Activated CD8-positive, alpha-beta T cell treated with anti-CD3 and anti-CD28 coated beads, Interleukin-2, amount 10 ng/mL, durations not matched to agents 7 days and 5 days (primary cell): ENCODE results near the gene ADAMTSL3. TPM values are rescaled to one million over a fixed set of nuclear protein-coding genes. Genes with fewer than 3 reads are reported as not detected.
"Not testable (repeated sequence)": the region's sequence is repeated elsewhere in the genome, so short reads cannot be mapped to it uniquely, and the experiment has no call there.

Experiments
- ATAC-seq: fragments of 150-1000 bp; cut with Tn5 transposase; one replicate; pipeline ENCODE4 v1.10.0; 2021; ENCODE audit warnings: moderate library complexity
- CTCF ChIA-PET: fragments of 350-600 bp; sonication (Branson Sonifier 250); formaldehyde crosslinking; loops from one replicate; lab custom pipeline; 2021; ENCODE audit warnings: antibody characterized with exemption; lab: Charles Lee
- POLR2A ChIA-PET: fragments of 350-600 bp; sonication (Branson Sonifier 250); formaldehyde crosslinking; loops from one replicate; lab custom pipeline; 2021; ENCODE audit warnings: antibody characterized with exemption; lab: Charles Lee
- DNase-seq: peaks from one replicate; pipeline ENCODE4 v3.0.0-alpha.2; 2020
- H3K27ac Mint-ChIP-seq: one replicate; pipeline ENCODE4 v1.8.0; 2021; ENCODE audit warnings: mild to moderate bottlenecking, mixed read lengths
- H3K27me3 Mint-ChIP-seq: one replicate; pipeline ENCODE4 v1.8.0; 2021; ENCODE audit warnings: low read depth, mixed read lengths
- H3K36me3 Mint-ChIP-seq: one replicate; pipeline ENCODE4 v1.8.0; 2021; ENCODE audit warnings: low read depth, mixed read lengths
- H3K4me1 Mint-ChIP-seq: one replicate; pipeline ENCODE4 v1.8.0; 2021; ENCODE audit warnings: low read depth, mixed read lengths
- H3K4me3 Mint-ChIP-seq: one replicate; pipeline ENCODE4 v1.8.0; 2021; ENCODE audit warnings: mild to moderate bottlenecking, mixed read lengths
- H3K9me3 Mint-ChIP-seq: one replicate; pipeline ENCODE4 v1.8.0; 2022; ENCODE audit warnings: mixed read lengths; ENCODE audit not compliant: insufficient read depth
- total RNA-seq, 2 experiments: library from RNA; stranded (reverse); gene quantifications; one replicate each; pipeline ENCODE4 v1.2.3, GENCODE V29; 2021

Gene ADAMTSL3
- total RNA-seq, 2 experiments from 2014 or later = not detected

DNA sequence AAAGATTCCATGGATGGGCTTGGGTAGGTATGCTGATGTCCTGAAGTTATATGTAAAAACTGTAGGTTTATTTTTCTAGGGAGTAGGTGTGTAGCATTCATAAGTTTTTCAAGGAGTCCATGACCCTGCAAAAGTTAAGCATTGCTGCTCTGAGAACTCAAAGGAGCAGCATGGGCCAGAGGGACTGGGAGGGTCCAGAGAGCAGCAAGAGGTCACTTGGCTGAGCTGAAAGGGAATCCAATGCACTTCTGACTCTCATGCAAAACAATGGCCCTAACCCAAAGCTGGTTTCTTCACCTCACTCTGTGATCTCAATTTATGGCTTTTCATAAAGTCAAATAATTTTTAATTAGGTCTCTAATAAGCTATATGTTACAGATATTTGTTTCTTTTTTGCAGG is 383.4 kb downstream of the ADAMTSL3 start:
- DNase-seq (no peak), ATAC-seq (no peak)
- no peak overlapping the region for H3K27ac Mint-ChIP-seq
- H3K4me3 Mint-ChIP-seq = no peak overlapping the region
- ChIA-PET POLR2A (no interaction called here), CTCF (no interaction called here)
- H3K36me3 Mint-ChIP-seq = no peaks in the 10 kb centered on the region
- H3K4me1 Mint-ChIP-seq = no peaks in the 10 kb centered on the region
- peaks cover 4% of the 10 kb centered on the region for H3K27me3 Mint-ChIP-seq
- H3K9me3 Mint-ChIP-seq = no peaks in the 10 kb centered on the region

DNA sequence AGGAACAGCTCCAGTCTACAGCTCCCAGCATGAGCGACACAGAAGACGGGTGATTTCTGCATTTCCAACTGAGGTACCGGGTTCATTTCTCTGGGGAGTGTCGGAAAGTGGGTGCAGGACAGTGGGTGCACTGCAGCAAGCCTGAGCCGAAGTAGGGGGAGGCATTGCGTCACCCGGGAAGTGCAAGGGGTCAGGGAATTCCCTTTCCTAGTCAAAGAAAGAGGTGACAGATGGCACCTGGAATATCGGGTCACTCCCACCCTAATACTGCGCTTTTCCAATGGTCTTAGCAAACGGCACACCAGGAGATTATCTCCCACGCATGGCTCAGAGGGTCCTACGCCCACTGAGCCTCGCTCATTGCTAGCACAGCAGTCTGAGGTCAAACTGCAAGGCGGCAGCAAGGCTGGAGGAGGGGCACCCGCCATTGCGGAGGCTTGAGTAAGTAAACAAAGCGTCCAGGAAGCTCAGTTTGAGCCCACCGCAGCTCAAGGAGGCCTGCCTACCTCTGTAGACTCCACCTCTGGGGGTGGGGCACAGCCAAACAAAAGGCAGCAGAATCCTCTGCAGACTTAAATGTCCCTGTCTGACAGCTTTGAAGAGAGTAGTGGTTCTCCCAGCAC is 388.6 kb downstream of the ADAMTSL3 start:
- CTCF ChIA-PET, H3K4me3 Mint-ChIP-seq, H3K36me3 Mint-ChIP-seq, H3K27ac Mint-ChIP-seq, ATAC-seq, H3K27me3 Mint-ChIP-seq, POLR2A ChIA-PET, H3K4me1 Mint-ChIP-seq, H3K9me3 Mint-ChIP-seq, DNase-seq: not testable (repeated sequence)

DNA sequence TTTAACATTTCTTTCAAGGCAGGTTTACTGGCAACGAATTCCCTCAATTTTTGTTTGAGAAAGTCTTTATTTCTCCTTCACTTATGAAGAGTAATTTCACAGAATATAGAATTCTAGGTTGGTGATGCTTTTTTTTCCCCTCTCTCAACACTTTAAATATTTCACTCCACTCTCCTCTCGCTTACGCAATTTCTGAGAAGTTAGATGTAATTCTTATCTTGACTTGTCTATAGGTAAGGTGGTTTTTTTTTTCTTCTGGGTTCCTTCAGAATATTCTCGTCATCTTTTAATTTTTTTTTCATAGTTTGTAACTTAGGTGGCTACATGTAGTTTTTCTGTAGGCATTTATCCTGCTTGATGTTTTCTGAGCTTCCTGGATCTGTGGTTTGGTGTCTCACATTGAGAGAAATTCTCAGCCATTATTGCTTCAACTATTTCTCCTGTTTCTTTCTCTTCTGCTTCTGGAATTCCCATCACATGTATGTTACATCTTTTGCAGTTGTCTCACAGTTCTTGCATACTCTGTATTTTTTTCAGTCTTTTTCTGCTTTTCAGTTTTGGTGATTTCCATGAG is 392.2 kb downstream of the ADAMTSL3 start:
- no peaks in the 10 kb centered on the region for H3K27me3 Mint-ChIP-seq
- ATAC-seq = no peak
- H3K4me1 Mint-ChIP-seq = no peaks in the 10 kb centered on the region
- DNase-seq = no peak
- no peak overlapping the region for H3K4me3 Mint-ChIP-seq
- CTCF ChIA-PET = no interaction called here
- no peaks in the 10 kb centered on the region for H3K9me3 Mint-ChIP-seq
- POLR2A ChIA-PET = no interaction called here
- H3K36me3 Mint-ChIP-seq = no peaks in the 10 kb centered on the region
- H3K27ac Mint-ChIP-seq = no peak overlapping the region

DNA sequence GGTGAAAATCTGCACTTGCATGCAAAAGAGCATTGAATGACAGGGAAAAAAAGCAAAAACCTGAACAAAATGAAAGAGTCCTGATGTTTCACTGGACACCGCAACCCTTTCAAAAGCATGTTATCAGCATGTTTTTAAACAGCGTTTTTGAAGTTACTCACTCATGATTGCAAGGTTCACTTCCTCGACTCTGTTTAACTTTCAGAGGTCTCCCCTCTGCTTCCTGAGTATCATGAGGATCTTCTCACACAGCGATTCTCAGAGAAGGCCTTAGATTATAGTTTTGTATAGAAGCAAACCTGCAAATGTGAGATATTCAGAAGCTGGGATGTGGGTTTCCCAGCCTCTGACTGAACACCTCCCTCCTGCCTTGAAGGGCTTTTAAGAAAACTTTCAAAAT is 395.6 kb downstream of the ADAMTSL3 start:
- H3K36me3 Mint-ChIP-seq, ATAC-seq, H3K9me3 Mint-ChIP-seq, H3K4me1 Mint-ChIP-seq, H3K27ac Mint-ChIP-seq, H3K4me3 Mint-ChIP-seq, H3K27me3 Mint-ChIP-seq, DNase-seq, CTCF ChIA-PET, POLR2A ChIA-PET: not testable (repeated sequence)

DNA sequence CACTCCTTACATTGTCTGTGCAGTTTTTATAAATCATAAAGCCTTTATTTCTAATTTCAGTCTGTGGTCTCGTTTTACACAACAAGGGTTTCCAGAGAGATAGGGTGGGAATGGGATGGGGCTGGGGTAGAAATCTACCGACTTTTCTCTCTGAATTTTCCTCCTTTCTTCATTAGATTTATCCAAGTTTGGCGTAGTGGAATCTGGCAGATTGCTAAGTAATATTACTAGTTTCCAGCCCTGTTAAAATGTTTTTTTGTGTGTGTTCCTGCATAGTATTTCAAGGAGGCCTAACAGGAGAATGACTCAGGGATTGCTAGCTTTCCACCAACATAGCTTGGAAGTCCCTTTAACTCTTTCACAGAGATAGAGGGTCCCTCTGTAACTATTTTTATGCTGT is 396.2 kb downstream of the ADAMTSL3 start:
- no peaks in the 10 kb centered on the region for H3K36me3 Mint-ChIP-seq
- H3K9me3 Mint-ChIP-seq = no peaks in the 10 kb centered on the region
- H3K27ac Mint-ChIP-seq = no peak overlapping the region
- H3K27me3 Mint-ChIP-seq = no peaks in the 10 kb centered on the region
- ATAC-seq (no peak), DNase-seq (no peak)
- H3K4me3 Mint-ChIP-seq = no peak overlapping the region
- CTCF ChIA-PET = no interaction called here
- POLR2A ChIA-PET = no interaction called here
- H3K4me1 Mint-ChIP-seq = no peaks in the 10 kb centered on the region

DNA sequence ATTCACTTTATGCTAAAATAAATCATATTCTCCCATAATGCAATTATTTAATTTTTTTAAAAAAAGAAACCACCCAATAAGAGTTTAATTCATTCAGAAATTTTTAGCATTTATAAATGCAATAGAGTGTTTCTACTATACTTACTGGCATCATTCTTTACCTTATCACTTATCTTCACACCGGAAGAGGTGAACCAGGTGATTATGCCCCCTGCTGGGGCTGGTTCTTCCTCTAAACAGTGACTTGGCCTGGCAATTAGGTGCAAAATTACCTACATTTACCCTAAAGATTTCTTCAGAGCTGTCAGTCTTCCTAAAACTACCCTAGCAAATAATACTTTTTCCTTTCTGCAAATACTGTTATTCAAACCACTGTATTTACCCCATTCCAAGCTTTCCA is 397.2 kb downstream of the ADAMTSL3 start:
- H3K9me3 Mint-ChIP-seq, H3K36me3 Mint-ChIP-seq, H3K27ac Mint-ChIP-seq, DNase-seq, H3K4me3 Mint-ChIP-seq, H3K27me3 Mint-ChIP-seq, ATAC-seq, POLR2A ChIA-PET, H3K4me1 Mint-ChIP-seq, CTCF ChIA-PET: not testable (repeated sequence)

DNA sequence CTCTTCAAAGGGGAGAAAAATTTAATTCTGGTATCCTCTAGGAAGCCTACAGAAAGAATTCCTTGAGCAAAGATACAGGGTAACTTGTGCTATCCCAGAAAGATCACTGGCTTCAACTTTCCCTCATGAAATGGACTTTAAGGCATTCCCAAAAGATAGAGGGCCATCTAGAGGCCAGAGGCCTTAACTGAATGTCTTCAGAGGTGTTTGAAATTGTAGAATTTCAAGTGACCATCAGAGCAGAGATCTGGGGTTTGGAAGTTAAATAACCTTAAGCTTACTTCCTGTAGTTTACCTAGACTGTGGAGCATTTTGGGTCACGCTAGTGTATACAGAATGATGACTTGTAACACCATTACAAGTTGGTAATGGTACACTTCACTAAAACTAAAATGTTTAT is 400.6 kb downstream of the ADAMTSL3 start:
- H3K36me3 Mint-ChIP-seq, H3K4me1 Mint-ChIP-seq, DNase-seq, H3K27me3 Mint-ChIP-seq, ATAC-seq, H3K27ac Mint-ChIP-seq, H3K9me3 Mint-ChIP-seq, POLR2A ChIA-PET, CTCF ChIA-PET, H3K4me3 Mint-ChIP-seq: not testable (repeated sequence)

DNA sequence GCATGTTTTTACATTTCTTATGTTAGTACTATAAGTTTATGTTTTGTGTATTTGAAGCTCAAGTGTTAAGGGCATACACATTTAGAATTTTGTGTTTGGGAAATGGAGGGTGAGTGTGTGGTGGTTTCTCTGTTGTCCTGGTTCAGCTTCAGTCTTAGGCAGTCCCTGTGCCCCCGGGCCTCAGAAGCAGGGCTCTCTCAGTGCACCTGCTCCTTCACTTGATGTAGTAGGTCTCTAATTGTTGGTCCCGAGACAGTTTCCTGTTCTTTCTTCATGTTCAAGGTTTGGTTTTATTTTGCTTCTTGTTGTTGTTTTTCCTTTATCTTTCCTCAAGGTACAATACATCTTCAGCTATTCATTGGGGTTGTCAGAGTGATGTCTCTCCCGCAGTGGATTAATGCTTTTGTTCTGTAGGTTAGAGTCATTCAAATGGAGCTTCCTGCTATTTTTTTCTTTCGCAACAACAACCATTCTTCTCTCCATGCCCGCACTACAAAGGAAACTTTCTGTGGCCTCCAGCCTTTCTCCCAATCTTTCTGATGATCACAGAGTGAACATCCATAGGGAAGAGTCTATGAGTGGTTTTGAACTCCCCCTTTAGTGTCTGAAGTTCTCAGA is 403.9 kb downstream of the ADAMTSL3 start:
- no peaks in the 10 kb centered on the region for H3K36me3 Mint-ChIP-seq
- no peaks in the 10 kb centered on the region for H3K4me1 Mint-ChIP-seq
- POLR2A ChIA-PET = no interaction called here

DNA sequence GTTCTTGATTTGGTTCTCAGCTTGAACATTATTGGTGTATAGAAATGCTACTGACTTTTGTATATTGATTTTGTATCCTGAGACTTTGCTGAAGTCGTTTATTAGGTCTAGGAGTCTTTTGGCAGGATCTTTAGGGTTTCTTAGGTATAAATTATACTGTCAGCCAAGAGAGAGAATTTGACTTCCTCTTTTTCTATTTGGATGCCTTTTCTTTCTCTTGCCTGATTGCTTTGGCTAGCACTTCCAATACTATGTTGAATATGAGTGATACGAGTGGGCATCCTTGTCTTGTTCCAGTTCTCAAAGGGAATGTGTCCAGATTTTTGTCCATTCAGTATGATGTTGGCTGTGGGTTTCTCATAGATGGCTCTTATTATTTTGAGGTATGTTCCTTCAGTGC is 409.8 kb downstream of the ADAMTSL3 start:
- CTCF ChIA-PET, ATAC-seq, H3K36me3 Mint-ChIP-seq, H3K4me1 Mint-ChIP-seq, H3K4me3 Mint-ChIP-seq, H3K27me3 Mint-ChIP-seq, H3K27ac Mint-ChIP-seq, POLR2A ChIA-PET, H3K9me3 Mint-ChIP-seq, DNase-seq: not testable (repeated sequence)

More for the DNA sequence above, 403.9 kb downstream of the ADAMTSL3 start:
- H3K27me3 Mint-ChIP-seq = no peaks in the 10 kb centered on the region
- no peak overlapping the region for H3K27ac Mint-ChIP-seq
- H3K4me3 Mint-ChIP-seq = no peak overlapping the region
- ATAC-seq (no peak), DNase-seq (no peak)
- CTCF ChIA-PET = no interaction called here
- H3K9me3 Mint-ChIP-seq = peaks cover 10% of the 10 kb centered on the region

DNA sequence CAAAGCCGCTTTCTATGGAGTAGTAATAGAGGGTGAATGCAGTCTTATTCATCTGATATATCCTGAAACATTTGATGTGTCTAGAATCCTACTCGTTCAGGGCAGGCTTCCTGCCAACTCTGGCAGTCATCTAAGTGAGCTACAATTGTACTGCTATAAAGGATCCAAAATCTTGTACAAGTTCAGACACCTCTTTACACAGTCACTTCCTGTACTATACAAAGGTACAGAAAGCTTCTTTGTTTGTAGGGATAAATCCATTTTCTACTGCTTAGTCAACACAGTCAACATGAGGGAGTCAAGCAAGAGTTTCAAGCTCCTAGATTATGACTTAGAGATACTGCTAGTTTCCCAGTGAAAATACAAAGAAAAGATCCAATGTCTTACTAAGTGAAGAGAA is 414.8 kb downstream of the ADAMTSL3 start:
- ATAC-seq, H3K4me3 Mint-ChIP-seq, H3K36me3 Mint-ChIP-seq: not testable (repeated sequence)

DNA sequence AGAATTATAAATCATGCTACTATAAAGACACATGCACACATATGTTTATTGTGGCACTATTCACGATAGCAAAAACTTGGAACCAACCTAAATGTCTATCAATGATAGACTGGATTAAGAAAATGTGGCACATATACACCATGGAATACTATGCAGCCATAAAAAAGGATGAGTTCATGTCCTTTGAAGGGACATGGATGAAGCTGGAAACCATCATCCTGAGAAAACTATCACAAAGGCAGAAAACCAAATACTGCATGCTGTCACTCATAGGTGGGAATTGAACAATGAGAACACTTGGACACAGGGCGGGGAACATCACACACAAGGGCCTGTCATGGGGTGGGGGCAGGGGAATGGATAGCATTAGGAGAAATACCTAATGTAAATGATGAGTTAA is 424.1 kb downstream of the ADAMTSL3 start:
- CTCF ChIA-PET, ATAC-seq, H3K36me3 Mint-ChIP-seq, H3K4me3 Mint-ChIP-seq, POLR2A ChIA-PET, H3K9me3 Mint-ChIP-seq, H3K27ac Mint-ChIP-seq, DNase-seq: not testable (repeated sequence)
- peaks cover 13% of the 10 kb centered on the region for H3K4me1 Mint-ChIP-seq
- peaks cover 54% of the 10 kb centered on the region for H3K27me3 Mint-ChIP-seq

More for the DNA sequence above, 414.8 kb downstream of the ADAMTSL3 start:
- H3K4me1 Mint-ChIP-seq, DNase-seq, POLR2A ChIA-PET, H3K9me3 Mint-ChIP-seq, CTCF ChIA-PET, H3K27ac Mint-ChIP-seq: not testable (repeated sequence)
- H3K27me3 Mint-ChIP-seq = peaks cover 10% of the 10 kb centered on the region

DNA sequence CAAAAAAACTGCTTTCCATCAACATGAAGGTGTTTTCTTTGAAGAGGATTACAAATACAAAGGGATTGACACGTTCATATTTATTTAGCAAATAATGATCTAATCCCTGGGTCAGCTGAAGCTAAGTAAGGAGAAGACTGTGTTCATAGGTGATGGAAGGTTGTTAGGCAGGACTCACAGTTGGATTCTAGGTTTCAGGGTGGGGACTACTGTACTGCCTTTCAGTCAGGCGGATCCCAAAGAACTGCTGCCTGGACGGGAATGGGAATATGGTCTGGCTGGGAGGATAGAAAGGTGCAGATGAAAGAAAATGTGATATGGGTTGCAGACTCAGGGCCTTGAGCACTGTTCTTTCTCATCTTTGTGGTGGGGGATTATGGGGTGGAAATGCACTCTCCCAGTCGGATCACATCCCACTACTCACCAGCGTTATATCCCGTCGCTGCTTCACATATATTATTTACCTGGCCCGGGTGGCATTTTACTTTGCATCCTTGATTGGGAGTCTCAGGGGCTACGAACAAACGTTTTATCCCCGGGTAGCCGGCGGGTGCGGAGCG is 425.5 kb downstream of the ADAMTSL3 start:
- H3K9me3 Mint-ChIP-seq, H3K36me3 Mint-ChIP-seq, H3K27ac Mint-ChIP-seq, DNase-seq, POLR2A ChIA-PET, ATAC-seq: not testable (repeated sequence)
- peaks cover 13% of the 10 kb centered on the region for H3K4me1 Mint-ChIP-seq
- peaks cover 49% of the 10 kb centered on the region for H3K27me3 Mint-ChIP-seq
- H3K4me3 Mint-ChIP-seq = peak overlapping the region; percentile 77
- CTCF ChIA-PET = interaction anchor here (0.7 kb wide), 1 partner anchor 493 kb away, joined by 5 read pairs; no protein-coding TSS in a partner anchor
